Lower leg skin (tissue), 4 donors: Measurements from ENCODE around the gene B4GALT7. TPM values are rescaled to one million over a fixed set of nuclear protein-coding genes. Genes with fewer than 3 reads are reported as not detected.
A peak's percentile ranks its signal among the peaks of the same experiment; 100 is the strongest.

ENCODE experiments used
- DNase-seq, 2 donors: peaks; one replicate each; pipeline ENCODE4 v3.0.0-alpha.2; 2019; ENCODE audit warnings: low spot score in 2 of 2
- H3K4me3 ChIP-seq: fragments of 200-600 bp; sonication (generic); 2 replicates; pipeline ENCODE4 v1.5.1; 2017; ENCODE audit warnings: mild to moderate bottlenecking, low read depth; ENCODE audit not compliant: poor library complexity, severe bottlenecking
- POLR2A ChIP-seq, 2 donors: fragments of 450-650 bp; IDR thresholded peaks; one replicate each; pipeline ENCODE4 v1.6.1; 2016 to 2017; ENCODE audit warnings: antibody characterized with exemption in 2 of 2, mild to moderate bottlenecking in 1 of 2, moderate library complexity in 1 of 2
- WGBS, 2 donors: methylation state at CpG; one replicate each; pipeline ENCODE4 v1.1.5; 2018; 5-methylcytosine and 5-hydroxymethylcytosine counted together
- intact Hi-C: fragments of 100-400 bp; cut with DNase I; formaldehyde crosslinking; loops from one replicate; pipeline ENCODE4 v1.15.0; 2023; ENCODE audit warnings: low total_unique reads
- total RNA-seq, 4 donors: library from RNA; depleted of rRNA; stranded (reverse); fragments of >200 nt; gene quantifications; one replicate each; pipeline ENCODE4 v1.1.0, GENCODE V29; 2016
- TF ChIP-seq, protein P1 (sequence below), 3 donors: fragments of 450-650 bp; IDR thresholded peaks; one replicate each; pipeline ENCODE4 v1.5.1; 2016; ENCODE audit warnings: antibody characterized with exemption in 3 of 3, mild to moderate bottlenecking in 3 of 3, moderate library complexity in 2 of 3

The B4GALT7 gene
- total RNA-seq, 4 donors from 2014 or later, result 11.8 to 17.8 (median 16.4) TPM

DNA sequence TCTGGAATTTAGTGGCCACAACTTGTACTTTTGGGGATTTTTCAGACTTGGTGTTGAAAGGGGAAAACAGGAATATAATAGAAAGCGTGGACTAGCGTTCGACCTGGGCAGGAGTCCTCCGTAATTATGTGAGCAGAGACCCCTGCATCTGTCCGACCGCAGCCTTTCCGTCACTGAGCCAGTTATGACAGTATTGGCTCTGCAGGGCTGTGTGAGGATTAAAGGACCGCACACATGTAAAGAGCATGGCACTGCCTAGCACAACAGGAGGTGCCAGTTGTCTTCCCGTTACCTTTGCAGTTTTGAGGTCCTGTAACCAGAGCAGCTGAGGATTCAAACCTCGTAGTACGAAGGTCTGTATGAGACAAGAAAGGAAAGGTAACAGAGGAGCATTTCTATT lies 1.2 kb downstream of the B4GALT7 start:
- peak in 1 of 2 donors; percentile 29 for DNase-seq
- 90 to 91% methylated on average over 11 of the region's 11 CpGs for WGBS, 2 donors
- intact Hi-C loops, result no loop called here
- no peak overlapping the region for H3K4me3 ChIP-seq
- TF ChIP-seq, protein P1, sequence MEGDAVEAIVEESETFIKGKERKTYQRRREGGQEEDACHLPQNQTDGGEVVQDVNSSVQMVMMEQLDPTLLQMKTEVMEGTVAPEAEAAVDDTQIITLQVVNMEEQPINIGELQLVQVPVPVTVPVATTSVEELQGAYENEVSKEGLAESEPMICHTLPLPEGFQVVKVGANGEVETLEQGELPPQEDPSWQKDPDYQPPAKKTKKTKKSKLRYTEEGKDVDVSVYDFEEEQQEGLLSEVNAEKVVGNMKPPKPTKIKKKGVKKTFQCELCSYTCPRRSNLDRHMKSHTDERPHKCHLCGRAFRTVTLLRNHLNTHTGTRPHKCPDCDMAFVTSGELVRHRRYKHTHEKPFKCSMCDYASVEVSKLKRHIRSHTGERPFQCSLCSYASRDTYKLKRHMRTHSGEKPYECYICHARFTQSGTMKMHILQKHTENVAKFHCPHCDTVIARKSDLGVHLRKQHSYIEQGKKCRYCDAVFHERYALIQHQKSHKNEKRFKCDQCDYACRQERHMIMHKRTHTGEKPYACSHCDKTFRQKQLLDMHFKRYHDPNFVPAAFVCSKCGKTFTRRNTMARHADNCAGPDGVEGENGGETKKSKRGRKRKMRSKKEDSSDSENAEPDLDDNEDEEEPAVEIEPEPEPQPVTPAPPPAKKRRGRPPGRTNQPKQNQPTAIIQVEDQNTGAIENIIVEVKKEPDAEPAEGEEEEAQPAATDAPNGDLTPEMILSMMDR (IDR thresholded peaks at IDR 0.05), result no peak
- TF ChIP-seq POLR2A (IDR thresholded peaks at IDR 0.05), result no peak

DNA sequence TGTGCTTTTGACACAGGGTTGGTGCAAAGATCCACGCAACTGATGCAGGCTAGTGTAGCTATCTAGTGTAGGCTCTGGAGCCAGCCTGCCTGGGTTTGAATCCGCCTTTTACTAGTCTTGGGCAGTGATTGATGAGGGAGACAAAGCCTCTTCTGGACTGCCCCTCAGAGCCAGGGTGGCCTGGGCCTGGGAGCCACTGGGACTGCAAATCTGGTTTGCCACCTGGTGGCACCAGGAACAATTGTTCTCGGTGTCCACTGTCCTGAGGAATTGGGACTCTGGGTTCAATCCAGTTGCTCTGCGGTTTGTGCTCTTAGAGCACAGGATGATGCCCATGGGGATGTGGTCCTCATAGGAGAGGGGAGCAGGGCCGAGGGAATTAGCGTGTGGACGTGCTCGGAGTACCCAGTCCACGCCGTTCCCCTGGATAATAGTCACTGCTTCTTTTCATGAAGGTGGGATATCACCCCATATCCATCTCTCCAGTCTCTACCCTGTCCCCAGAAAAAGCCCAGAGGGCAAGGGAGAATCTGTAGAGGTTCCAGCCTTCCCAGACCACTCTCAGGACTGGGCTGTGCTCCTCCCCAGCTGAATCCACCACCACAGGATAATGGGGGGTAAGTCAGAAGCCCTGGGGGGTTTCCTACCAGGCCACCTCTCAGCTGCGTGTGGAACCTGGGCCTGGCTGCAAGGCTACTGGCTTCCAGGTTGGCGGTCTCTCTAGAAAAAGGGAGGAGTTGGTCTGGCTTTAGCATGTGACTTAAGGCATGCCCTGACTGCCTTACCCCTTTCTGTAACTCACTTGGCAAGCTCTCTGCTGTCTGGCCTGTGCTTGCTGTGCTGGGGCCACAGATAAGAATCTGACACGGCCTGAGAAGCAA lies 1.9 kb downstream of the B4GALT7 start:
- no peak overlapping the region for H3K4me3 ChIP-seq

GRCh38 chr5:177602458-177602830 lies 2.5 kb downstream of the B4GALT7 start:
- 75 to 81% methylated on average over 4 of the region's 4 CpGs for WGBS, 2 donors
- intact Hi-C loops, result no loop called here
- no peak overlapping the region for H3K4me3 ChIP-seq
- TF ChIP-seq, protein P1 (IDR thresholded peaks at IDR 0.05), result no peak
- no peak for TF ChIP-seq POLR2A (IDR thresholded peaks at IDR 0.05)
- peak in 1 of 2 donors; percentile 78 for DNase-seq

More for the DNA sequence above, 1.9 kb downstream of the B4GALT7 start:
- no peak for TF ChIP-seq POLR2A (IDR thresholded peaks at IDR 0.05)
- TF ChIP-seq, protein P1 (IDR thresholded peaks at IDR 0.05), result no peak
- WGBS, 2 donors, result 81 to 82% methylated on average over 12 to 13 of the region's 13 CpGs
- DNase-seq, result peak in 1 of 2 donors; percentile 74
- intact Hi-C loops, result no loop called here

DNA sequence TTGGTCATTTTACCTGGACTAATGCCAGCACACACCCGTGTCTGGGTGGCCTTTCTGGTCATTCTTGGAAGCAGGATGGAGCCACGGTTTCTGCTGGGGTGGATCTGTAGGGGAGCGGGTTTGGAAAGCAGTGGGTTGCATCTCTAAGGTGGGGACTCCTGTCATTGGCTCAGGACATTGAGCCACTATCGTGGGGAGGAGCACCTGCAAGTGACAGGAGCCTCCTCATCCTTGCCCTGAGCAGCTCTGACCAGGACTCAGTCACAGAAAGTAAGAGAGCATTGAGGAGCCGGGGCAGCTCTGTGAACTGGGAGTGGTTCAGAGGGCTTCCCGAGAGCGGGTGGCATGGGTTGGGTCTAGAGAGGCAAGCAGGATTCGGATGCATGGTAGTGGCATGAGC lies 3.7 kb downstream of the B4GALT7 start:
- peak in 1 of 2 donors; percentile 72 for DNase-seq
- intact Hi-C loops, result no loop called here
- TF ChIP-seq POLR2A (IDR thresholded peaks at IDR 0.05), result no peak
- TF ChIP-seq, protein P1 (IDR thresholded peaks at IDR 0.05), result no peak
- WGBS, 2 donors, result 79 to 87% methylated on average over 8 of the region's 8 CpGs
- no peak overlapping the region for H3K4me3 ChIP-seq

DNA sequence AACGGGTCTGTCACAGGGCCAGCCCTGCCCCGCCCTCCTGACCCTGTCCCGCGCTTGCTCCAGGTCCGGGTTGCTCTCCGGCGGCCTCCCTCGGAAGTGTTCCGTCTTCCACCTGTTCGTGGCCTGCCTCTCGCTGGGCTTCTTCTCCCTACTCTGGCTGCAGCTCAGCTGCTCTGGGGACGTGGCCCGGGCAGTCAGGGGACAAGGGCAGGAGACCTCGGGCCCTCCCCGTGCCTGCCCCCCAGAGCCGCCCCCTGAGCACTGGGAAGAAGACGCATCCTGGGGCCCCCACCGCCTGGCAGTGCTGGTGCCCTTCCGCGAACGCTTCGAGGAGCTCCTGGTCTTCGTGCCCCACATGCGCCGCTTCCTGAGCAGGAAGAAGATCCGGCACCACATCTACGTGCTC lies 4.2 kb downstream of the B4GALT7 start:
- DNase-seq, result peak in 1 of 2 donors; percentile 84
- H3K4me3 ChIP-seq, result no peak overlapping the region
- TF ChIP-seq POLR2A (IDR thresholded peaks at IDR 0.05), result no peak
- TF ChIP-seq, protein P1 (IDR thresholded peaks at IDR 0.05), result no peak
- intact Hi-C loops, result no loop called here
- 92 to 94% methylated on average over 27 of the region's 27 CpGs for WGBS, 2 donors
